RWPE2 (cell line): Measurements from ENCODE around the gene LLGL1.
A peak's percentile ranks its signal among the peaks of the same experiment; 100 is the strongest.

ENCODE experiments used
- ATAC-seq: fragments of 200-7000 bp; cut with Tn5 transposase; 3 replicates; pipeline ENCODE4 v1.9.1; 2021; ENCODE audit warnings: low read depth
- DNase-seq: peaks from one replicate; pipeline ENCODE4 v3.0.0-alpha.2; 2020; ENCODE audit warnings: low spot score
- H3K27ac ChIP-seq: fragments of 450-650 bp; 2 replicates; pipeline ENCODE4 v1.5.1; 2017; ENCODE audit warnings: mild to moderate bottlenecking; ENCODE audit not compliant: poor library complexity, severe bottlenecking
- H3K27me3 ChIP-seq: fragments of 250-450 bp; sonication (Bioruptor Pico); 2 replicates; pipeline ENCODE4 v1.5.1; 2021; ENCODE audit warnings: mild to moderate bottlenecking, moderate library complexity; ENCODE audit not compliant: insufficient read depth, poor library complexity, severe bottlenecking
- H3K36me3 ChIP-seq: fragments of 250-450 bp; sonication (Bioruptor Pico); 2 replicates; pipeline ENCODE4 v1.5.1; 2020; ENCODE audit warnings: low read depth, mild to moderate bottlenecking, moderate library complexity
- H3K4me1 ChIP-seq: fragments of 250-450 bp; sonication (Bioruptor Pico); 2 replicates; pipeline ENCODE4 v1.5.1; 2021; ENCODE audit warnings: mild to moderate bottlenecking, moderate library complexity; ENCODE audit not compliant: insufficient read depth, poor library complexity, severe bottlenecking
- H3K4me3 ChIP-seq: fragments of 250-450 bp; sonication (Bioruptor Pico); 2 replicates; pipeline ENCODE4 v1.5.1; 2021; ENCODE audit warnings: mild to moderate bottlenecking, moderate library complexity; ENCODE audit not compliant: severe bottlenecking
- H3K9me3 ChIP-seq: fragments of 250-450 bp; sonication (Bioruptor Pico); 2 replicates; pipeline ENCODE4 v1.5.1; 2021; ENCODE audit warnings: mild to moderate bottlenecking, moderate library complexity; ENCODE audit not compliant: severe bottlenecking
- TF ChIP-seq, protein P1 (sequence below): fragments of 450-650 bp; IDR thresholded peaks from one replicate; pipeline ENCODE4 v1.5.1; 2017; ENCODE audit warnings: mild to moderate bottlenecking, moderate library complexity; ENCODE audit not compliant: poor library complexity, severe bottlenecking

LLGL1 gene

DNA sequence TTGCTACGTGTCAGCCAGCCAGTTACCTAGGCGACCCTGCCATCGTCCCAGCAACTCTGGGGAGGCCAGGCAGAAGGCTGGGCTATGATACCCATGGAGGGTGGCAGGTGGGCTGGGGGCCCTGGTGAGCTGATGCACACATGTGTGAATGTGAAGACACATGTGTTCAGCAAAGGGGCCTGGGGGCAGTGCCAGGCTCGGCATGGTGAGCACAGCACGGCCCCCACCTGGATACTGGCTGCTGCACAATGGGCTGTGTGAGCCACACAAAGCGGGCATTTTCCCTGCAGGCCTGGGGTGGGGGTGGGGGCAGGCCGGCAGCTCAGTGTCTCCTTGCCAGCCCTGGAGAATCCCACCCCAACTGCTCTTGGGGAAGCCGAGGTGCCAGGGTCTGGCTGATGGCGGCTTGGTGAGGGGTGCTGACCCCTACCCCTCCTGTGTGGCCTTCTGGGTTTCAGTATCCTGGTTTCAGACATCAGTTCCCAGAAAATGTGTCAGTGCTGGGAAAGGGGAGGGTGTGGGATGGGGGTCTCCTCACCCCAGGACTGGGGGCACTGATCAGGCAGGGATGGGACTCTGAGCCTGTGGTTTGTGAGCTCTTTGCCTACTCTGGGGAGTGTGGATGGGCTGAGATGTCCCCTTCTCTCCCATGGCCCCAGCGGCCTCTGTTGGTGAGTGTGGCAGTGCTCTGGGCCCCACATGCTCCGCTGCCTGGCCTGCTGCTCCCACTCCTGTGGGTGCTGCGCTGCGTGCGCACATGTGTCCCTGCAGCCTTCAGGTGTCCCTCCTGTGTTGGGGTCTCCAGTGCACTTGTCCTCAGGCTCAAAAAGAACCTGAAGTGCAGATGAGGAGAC is 5.1 kb downstream of the LLGL1 start:
- TF ChIP-seq, protein P1, sequence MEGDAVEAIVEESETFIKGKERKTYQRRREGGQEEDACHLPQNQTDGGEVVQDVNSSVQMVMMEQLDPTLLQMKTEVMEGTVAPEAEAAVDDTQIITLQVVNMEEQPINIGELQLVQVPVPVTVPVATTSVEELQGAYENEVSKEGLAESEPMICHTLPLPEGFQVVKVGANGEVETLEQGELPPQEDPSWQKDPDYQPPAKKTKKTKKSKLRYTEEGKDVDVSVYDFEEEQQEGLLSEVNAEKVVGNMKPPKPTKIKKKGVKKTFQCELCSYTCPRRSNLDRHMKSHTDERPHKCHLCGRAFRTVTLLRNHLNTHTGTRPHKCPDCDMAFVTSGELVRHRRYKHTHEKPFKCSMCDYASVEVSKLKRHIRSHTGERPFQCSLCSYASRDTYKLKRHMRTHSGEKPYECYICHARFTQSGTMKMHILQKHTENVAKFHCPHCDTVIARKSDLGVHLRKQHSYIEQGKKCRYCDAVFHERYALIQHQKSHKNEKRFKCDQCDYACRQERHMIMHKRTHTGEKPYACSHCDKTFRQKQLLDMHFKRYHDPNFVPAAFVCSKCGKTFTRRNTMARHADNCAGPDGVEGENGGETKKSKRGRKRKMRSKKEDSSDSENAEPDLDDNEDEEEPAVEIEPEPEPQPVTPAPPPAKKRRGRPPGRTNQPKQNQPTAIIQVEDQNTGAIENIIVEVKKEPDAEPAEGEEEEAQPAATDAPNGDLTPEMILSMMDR = no peak
- DNase-seq = no peak
- Histone ChIP-seq H3K36me3 (peaks cover 6% of the 10 kb centered on the region; the same call in 1 of the 2 replicates), H3K4me3 (no peak overlapping the region), H3K4me1 (peaks cover 5% of the 10 kb centered on the region), H3K27me3 (no peaks in the 10 kb centered on the region), H3K9me3 (no peaks in the 10 kb centered on the region), H3K27ac (no peak overlapping the region)
- ATAC-seq = no peak

DNA sequence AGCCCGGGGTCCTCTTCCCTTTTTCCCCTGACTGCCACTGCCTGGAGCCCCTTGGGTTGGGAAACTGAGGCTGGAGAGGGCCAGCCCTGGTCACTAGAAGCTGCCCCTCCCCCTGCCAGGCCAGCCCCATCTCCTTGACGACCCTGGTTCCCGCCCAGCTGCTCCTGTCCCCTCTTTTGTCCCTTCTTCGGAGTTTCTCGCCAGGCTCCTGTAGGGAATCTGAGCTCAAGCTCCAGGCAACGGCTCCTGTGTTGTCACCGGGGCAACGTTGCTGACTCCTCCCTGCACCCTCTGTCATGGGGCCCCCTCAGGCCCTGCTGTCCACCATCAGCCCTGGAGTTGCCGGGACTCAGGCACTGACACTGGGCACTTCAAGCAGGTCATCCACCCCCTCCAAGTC is 5.7 kb downstream of the LLGL1 start:
- ATAC-seq (no peak), DNase-seq (no peak)
- TF ChIP-seq, protein P1 = no peak
- H3K4me3 ChIP-seq = no peak overlapping the region
- H3K27ac ChIP-seq = no peak overlapping the region
- peaks cover 11% of the 10 kb centered on the region for H3K4me1 ChIP-seq
- no peaks in the 10 kb centered on the region for H3K27me3 ChIP-seq
- H3K9me3 ChIP-seq = no peaks in the 10 kb centered on the region
- H3K36me3 ChIP-seq = peaks cover 6% of the 10 kb centered on the region; the same call in 1 of the 2 replicates

DNA sequence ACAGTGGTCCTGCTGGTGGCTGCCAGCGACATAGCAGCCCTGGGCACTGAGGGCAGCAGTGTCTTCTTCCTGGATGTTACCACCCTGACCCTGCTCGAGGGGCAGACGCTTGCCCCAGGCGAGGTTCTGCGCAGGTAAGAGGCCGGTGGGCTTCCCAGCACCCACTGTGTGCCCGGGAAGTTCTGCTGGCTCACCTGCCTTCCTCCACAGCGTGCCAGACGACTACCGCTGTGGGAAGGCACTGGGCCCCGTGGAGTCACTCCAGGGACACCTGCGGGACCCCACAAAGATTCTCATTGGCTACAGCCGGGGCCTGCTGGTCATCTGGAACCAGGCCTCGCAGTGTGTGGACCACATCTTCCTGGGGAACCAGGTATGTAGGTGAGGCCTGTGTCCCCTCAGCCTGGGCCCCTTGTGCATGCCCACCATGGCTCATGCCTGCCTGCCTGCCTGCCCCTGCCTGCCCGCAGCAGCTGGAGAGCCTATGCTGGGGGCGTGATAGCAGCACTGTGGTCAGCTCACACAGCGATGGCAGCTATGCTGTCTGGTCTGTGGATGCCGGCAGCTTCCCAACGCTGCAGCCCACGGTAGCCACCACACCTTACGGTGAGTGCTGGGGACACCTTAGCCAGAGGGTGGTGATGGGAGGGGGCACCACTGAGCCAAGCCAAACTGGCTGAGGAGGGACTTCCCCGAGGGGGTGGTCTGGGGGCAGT is 8.5 kb downstream of the LLGL1 start:
- TF ChIP-seq, protein P1 = no peak
- Histone ChIP-seq H3K36me3 (peaks cover 22% of the 10 kb centered on the region), H3K9me3 (no peaks in the 10 kb centered on the region), H3K4me3 (no peak overlapping the region), H3K27ac (no peak overlapping the region), H3K4me1 (peaks cover 13% of the 10 kb centered on the region), H3K27me3 (no peaks in the 10 kb centered on the region)
- ATAC-seq (no peak), DNase-seq (no peak)

DNA sequence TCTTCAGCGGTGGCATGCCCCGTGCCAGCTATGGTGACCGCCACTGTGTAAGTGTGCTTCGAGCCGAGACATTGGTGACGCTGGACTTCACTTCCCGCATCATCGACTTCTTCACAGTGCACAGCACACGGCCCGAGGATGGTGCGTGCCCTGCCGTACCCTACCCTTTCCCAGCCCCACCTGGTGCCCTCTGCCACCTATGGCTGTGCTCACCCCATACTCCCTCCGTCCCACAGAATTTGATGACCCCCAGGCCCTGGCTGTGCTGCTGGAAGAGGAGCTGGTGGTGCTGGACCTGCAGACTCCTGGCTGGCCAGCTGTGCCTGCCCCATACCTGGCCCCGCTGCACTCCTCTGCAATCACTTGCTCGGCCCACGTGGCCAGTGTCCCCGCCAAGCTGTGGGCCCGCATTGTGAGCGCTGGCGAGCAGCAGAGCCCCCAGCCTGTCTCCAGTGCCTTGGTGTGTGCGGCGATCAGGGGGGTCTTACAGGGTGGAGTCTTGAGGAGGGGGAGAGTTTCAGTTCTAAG is 9.5 kb downstream of the LLGL1 start:
- peaks cover 13% of the 10 kb centered on the region for H3K4me1 ChIP-seq
- TF ChIP-seq, protein P1 = no peak
- H3K27me3 ChIP-seq = no peaks in the 10 kb centered on the region
- peaks cover 22% of the 10 kb centered on the region for H3K36me3 ChIP-seq
- no peak overlapping the region for H3K4me3 ChIP-seq
- peak overlapping the region; percentile 89 for H3K27ac ChIP-seq
- DNase-seq = no peak
- H3K9me3 ChIP-seq = no peaks in the 10 kb centered on the region
- ATAC-seq = no peak
